Measurements from ENCODE around the gene ADGRV1.

Gene ADGRV1

DNA sequence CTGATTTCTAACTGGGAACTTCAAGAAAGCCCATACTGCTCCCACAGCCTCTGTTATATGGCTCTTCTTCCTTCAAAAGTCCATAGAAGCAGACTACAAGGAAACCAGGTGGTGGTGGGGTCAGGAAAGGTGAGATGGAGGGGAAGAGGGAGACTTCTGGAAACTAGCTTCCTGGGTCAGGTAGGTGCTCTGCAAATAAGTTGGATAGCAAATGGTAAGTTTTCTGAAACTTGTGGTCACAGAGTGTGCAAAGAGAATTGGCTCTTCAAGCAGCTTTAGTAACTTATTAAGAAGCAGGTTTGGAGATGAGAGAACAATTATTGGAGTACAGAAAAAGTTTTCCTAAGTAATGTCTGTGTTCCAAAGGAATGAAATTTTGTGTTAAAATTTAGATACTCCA is 316.9 kb downstream of the ADGRV1 start:
- DNase-seq (ENCODE audit: low spot score) = no peak

DNA sequence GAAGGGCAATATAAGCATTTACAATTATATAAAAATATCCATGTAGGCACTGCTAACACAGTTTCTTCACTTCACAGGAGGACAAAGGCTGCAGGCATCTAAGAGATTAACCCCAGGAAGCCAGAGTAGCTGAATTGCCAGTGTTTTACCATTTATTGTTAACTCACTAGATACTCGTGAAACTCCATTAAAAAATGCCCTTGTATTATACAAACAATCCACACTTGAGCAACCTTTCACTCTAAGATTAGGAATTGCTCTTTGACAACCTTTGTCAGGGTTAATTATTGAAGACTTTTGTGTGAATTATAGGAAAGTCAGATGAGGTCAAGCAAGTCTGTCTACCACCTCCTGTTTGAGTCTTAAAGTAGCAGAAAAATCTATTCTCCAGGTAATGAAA is 317.8 kb downstream of the ADGRV1 start:
- DNase-seq (ENCODE audit: low spot score) = no peak

DNA sequence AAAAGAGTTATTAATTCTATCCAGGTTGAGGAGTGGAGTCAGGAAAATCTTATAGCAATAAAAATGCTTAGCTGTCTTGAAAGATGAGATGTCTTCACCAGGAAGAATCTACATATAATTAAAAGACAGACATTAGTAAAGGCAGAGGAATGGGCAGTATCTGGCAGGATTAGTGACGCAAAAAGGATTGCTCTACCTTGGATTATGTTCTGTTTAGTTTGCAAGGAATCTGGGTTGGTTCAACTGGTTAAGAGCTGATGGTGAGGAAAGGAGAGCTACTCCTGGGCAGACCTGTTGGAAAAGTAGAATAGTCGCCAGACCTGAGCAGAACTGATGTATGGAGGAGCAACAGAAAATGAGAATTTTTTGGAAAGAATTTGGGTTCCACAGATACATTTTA is 318.5 kb downstream of the ADGRV1 start:
- DNase-seq (ENCODE audit: low spot score) = no peak

DNA sequence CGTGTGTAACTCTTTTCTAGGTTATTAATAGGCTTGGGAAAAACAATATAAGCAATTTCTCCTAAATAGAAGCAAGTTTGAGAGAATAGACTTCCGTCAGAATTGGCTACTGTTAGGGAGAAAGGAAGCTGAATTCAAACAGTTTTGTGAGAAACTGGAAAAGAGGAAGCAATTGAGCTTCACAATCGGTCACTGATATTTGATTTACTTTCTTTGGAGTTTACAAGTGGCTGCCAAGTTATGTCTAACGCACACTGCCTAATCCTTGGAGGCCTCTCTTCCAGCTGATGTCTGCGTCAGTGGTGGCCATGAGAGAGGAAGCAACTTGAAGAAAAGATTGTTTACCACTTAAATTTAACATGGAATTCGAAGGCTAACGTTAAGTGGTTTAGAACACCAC is 319.5 kb downstream of the ADGRV1 start:
- DNase-seq (ENCODE audit: low spot score) = no peak

DNA sequence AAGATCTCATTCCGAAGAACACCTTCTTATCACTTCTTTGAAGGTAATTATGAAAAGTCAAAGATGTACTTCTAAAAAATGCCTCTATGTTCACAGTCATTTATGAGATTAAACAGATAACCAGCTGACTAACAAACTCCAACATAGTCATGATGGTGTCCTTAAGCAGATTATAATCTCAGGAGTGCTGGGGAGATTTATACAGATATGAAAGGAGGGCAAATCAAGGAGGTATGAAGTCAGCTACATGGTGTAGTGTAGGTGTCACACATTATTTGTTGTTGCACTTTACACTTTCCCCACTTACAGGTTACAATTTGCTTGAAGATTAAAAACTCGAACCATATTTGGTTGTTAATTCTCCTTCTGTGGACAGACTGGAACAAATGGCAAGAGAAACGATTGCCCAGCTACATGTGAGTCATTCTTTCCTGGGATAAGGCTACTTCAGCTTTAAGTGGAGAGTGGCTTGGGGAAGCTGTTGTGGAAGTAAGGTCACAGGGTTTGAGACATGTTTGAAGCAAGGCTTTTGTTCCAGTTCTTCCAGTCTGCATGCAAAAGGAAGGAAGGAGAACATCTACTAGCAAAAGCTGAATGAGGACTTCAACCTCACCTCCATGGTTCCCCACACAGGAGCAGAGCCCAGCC is 320.1 kb downstream of the ADGRV1 start:
- DNase-seq (ENCODE audit: low spot score) = no peak

DNA sequence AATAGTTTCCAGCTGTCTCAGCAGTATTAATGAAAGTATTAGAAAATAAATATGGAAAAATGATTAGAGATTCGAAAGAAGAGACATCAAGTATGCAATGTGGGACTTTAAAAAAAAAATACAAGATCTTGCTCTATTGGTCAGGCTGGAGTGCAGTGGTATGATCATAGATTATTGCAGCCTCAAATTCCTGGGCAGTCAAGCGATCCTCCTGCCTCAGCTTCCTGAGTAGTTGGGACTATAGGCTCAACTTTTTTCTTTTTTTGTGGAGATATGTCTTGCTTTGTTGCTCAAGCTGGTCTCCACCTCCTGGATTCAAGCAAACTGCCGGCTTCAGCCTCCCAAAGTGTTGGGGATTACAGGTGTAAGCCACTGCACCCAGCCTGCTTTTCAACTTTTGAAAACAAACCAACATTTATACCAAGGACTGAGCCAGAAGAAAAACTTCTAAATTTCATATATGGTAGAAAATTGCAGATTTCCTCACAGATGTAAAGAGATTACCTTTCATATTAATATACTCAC is 323.1 kb downstream of the ADGRV1 start:
- no peak for DNase-seq (ENCODE audit: low spot score)

DNA sequence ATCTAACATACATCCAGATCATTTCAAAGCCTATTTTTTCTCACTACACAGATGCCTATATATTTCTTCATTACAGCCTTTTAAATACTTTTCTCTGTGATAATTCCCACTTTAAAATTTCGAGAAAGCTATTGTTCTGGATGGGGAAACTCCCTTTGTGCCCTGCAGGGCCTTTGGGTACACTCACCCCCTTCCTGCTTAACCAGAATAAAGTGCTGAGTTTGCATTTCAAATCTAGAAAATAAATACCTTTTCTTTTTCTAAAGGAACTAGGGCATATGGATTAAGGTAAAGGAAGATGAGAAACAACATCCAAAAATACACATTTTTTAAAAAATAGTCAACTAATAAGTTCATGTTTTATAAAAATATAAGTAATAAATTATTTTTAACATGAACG is 323.9 kb downstream of the ADGRV1 start:
- no peak for DNase-seq (ENCODE audit: low spot score)

DNA sequence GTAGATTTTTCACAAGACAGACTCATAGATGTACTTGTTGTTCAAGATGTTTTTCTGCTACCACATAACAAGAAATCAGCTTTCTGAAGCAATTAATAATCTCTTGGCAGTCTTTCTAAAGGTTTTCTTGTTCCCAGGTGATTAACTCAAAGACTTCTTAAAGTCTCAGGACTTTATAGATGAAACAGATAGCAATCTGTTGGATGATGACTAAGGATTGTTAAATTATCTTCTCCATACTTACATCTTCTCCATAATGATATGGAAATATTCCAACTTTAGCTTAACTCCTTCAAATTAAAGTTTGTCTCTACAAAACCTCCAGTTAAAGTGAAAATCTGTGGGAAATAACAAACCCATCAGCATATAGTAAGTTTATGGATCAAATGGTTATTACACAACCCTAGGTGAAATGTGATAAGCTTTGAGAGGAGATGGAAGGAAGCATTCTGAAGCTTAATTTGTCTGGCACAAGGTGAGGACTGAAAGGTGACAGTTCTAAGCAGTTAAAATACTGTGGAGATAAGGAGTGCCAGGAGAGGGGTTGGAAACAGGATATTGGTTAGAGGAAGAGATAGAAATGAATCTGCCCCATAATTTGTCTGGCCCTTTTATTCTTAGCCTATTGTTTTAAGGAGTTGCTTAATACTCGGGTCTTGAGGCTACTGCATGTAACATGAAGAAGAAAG is 326.7 kb downstream of the ADGRV1 start:
- no peak for DNase-seq (ENCODE audit: low spot score)

DNA sequence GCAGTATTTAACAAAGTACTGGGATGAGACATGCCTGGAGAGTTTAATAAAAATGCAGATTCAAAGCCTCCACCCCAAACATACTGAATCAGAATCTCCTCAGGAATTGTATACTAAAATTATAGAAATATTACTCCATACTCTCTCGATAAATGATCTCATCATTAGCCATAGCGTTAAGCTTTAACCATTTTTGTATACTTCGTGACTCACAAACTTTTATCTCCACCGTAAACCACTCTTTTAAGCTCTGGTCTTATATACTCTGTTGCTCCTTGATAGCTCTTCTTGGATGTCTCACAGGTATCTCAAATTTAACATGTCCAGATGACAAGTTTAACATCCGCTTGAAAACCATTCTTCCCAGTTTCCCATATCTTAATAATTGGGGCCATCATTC is 327.8 kb downstream of the ADGRV1 start:
- DNase-seq (ENCODE audit: low spot score) = no peak

DNA sequence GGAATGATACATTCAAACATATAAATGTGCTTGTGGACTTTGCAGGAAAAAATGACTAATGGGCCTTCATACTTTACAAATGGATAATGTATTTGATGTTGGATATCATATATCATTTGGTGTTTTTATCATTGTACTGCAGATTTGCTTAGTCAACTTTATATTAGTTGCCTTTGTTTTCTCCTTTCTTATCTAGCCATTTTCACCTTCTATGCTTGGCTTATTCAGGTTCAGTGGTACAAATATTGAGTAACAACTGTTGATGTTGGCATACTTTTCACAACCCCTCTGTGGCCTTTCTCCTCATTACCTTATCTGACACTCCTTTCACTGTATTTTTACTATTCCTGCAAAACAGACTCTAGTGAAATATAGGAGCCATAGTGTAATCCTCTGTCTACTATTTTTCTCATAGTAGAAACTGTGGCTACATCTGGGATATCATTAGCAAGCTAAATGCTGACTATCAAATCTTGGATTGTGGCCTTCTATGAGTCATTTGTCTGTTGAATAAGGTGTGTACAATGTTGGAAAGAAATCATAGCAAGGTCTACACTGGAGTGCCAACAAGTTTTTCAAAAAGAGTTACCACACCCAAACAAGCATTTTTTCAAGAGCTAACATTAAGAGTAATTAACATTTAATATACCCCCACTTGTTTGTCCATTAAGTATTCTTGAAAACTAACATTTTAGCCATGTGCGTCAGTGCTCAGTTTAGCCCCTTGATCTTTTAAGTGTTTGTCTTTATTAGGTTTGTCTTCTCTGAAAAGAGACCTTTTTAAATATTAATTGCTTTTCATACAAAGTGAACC is 330.1 kb downstream of the ADGRV1 start:
- no peak for DNase-seq (ENCODE audit: low spot score)

DNA sequence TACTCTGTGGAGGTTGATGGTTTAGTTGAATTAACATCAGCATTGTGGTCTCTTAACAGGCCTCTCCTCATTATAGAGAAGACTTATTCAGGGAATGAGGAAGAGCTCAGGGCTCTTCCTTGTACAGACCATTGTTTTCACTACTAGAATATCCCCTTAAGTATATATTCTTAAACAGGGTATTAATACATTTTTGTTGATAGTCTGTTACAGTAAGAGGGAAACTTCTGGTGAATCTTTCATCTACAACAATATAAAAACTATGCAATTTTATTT is 330.7 kb downstream of the ADGRV1 start:
- no peak for DNase-seq (ENCODE audit: low spot score)

DNA sequence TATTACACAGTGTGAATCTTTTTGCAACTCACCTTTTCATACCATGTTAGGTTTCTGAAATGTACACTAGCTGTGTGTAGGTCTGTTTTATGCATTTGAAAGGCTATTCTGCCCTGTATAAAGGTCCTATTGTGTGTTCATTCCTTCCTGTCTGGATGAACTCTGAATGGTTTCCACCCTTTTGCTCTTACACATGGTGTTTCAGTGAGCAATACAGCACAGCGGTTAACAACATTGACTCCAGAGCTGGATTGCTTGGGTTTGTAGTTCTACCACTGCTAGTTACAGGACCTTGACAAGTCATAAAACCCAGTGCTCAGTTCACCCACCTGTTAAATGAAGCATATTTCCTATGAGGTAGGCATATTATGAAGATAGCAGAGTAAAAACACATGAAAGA is 331.6 kb downstream of the ADGRV1 start:
- no peak for DNase-seq (ENCODE audit: low spot score)

DNA sequence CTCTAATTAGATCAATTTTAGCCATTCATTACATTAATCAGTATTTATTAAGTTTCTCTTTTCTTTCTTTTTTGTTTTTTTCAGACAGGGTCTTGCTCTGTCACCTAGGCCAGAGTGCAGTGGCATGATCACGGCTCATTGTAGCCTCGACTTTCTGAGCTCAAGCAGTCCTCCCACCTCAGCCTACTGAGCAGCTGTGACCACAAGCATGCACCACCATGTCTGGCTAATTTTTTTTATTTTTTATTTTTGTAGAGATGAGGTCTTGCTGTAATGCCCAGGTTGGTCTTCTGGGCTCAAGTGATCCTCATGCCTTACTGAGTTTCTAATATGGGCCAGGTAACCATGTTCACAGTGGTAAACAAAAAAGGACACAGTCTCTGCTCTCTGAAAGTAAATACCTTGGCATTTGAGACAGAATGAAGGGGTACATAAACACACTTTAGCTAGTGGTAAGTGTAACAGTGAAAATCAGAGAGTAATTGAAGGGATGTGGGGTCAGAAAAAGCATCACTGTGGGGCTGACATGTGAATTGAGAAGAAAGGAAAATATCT is 336.3 kb downstream of the ADGRV1 start:
- no peak for DNase-seq (ENCODE audit: low spot score)

DNA sequence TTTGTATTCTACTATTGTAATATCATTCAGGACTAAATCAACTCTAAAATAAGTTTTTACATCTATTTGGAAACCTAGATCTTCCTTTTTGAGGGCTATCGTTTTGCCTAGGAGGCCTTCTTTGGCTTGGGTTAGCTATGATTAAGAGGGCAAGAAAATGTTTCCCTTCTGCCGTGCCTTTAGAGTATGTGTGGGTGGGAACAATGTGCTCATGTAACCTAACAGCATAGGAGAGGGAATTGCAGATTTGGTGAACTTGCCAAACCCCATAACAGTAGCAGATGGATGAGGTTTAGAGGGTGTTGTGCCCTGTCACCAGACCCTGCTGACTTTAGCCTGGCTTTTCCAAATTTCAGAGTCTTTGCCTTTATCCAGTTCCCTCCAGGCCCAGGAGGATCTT is 339.0 kb downstream of the ADGRV1 start:
- DNase-seq (ENCODE audit: low spot score) = no peak

DNA sequence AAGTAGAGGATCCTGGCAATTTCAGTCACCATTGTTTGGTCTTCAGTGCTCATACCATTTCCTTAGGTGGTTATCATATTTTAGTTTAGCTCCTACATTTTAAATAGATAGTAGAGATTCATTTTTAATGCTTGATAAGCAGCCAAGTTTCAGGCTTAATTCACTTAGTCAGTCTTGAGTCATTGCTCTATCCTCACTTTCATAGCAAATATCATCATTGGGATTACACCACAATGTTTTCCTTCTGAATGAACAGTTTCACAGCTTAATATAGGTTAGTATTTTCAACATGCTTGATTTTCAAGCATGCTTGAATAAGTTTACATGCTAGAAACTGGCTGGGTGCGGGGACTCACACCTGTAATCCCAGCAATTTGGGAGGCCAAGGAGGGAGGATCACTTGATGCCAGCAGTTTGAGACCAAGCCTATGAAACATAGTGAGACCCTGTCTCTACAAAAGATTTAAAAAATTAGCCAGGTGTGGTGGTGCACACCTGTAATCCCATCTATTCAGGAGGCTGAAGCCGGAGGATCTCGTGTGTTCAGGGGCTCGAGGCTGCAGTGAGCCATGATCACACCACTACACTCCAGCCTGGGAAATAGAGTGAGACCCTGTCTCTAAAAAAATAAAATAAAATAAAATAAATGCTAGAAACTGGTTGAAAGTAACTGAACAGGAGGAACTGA is 339.9 kb downstream of the ADGRV1 start:
- DNase-seq (ENCODE audit: low spot score) = no peak

DNA sequence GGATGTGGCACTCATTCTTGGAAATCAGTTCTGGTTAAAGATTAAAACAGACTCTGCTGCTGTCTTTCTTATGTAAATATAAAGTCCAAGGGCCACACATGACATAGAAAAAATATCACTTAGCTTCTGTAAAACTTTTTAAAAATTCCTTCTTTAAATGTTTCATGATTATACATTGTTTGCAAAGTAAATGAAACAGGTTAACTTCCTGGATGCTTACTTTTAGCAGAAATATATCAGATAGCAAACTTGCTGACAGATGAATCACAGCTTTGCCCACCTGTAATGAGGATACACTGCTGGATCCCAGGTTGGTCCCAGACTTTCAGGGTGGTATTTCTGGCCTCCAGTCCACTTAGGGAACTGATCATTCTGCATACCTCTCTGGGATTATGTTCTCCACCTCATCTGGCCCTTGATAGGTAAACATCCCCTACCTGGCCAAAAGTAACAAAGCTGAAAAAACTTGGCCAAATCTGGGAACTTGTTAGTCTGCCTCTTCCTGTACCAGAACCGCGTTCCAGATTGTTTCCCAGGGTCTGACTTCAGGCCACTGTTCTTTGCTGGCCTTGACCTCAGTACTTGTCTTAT is 340.5 kb downstream of the ADGRV1 start:
- no peak for DNase-seq (ENCODE audit: low spot score)

DNA sequence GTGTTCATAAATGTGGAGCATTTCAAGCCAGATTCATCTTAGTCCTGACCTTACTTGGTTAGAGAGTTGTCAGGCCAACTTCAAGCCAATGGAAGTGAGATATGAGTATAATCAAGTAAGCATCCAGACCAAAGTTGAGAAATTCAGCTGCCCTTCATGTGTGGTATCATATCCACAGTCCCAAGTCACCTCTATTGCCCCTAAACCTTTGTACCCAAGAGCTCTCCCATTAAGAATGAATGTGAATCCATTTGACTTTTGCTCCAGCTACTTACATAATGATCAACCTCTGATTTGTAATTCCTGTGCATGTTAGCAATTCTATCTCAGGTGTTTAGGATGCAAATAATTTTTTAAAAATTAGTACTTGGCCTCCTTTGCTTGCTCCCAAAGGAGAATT is 342.7 kb downstream of the ADGRV1 start:
- no peak for DNase-seq (ENCODE audit: low spot score)

DNA sequence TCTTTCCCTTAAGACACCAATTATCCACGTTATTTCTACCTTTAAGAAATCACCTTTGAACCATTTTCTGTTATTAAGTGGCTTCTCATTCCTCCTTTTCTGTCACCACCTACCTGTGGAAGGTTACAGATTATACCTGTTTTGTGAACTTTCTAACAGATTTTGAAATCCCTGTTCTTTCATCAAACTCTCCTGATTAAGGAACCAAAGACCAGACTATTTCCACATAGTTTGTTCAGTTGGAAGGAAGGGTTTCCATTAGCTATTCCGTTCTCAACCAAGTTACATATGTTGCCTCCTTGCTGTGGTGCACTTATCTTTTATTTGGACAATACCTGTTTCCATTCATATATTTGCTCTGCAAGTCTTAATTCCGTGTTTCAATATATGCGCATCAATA is 343.6 kb downstream of the ADGRV1 start:
- no peak for DNase-seq (ENCODE audit: low spot score)

DNA sequence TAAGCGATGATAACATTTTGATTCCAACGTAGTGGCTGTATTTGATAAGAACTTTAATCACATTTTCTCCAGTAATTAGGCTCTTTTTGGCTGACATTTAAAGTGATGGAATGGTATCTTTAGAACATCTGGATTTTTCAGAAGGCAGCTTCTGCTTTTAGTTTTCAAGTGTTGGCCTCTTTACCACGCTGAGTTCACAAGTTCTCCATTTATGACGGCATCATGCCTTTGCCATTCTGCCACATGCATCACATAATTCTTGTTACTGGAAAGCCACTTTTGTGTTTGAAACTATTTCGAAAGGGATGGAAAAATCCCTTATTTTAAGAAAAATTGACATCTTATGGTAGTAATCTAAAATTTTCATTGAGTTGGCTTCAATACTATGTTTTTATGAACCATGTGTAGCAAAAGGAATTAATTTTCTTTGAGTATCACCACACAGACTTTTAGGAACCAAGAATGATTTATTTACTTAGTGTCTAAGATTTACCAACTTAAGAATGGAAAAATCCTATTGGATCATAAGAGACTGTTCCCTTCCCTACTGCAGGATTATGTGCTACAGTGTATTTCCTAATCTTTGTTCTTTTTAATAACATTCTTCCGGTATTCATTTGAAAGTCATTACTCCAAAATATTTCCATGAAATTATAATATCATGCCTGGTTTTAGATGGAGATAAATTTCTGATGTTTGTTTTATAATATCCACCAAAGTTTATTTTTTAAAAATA is 344.2 kb downstream of the ADGRV1 start:
- no peak for DNase-seq (ENCODE audit: low spot score)

DNA sequence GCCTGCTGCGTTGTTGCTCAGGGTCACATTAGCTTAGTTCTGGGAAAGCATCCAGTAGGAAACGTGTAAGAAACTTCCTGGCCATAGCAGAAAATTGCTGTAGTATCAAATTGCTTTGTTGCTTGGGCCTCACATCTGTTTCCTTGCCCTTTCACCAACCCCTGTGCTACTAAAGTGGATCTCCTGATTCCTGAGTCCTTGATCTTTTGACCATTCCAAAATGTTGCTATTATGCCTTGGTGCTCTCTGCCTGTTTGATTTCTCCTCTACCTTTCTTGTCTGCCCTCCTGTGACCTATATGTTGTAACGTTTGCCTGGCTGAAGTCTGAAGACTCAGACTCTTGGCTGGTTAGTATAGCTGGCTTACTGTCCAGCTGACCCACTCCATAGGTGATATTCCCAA is 350.5 kb downstream of the ADGRV1 start:
- DNase-seq (ENCODE audit: low spot score) = no peak

DNA sequence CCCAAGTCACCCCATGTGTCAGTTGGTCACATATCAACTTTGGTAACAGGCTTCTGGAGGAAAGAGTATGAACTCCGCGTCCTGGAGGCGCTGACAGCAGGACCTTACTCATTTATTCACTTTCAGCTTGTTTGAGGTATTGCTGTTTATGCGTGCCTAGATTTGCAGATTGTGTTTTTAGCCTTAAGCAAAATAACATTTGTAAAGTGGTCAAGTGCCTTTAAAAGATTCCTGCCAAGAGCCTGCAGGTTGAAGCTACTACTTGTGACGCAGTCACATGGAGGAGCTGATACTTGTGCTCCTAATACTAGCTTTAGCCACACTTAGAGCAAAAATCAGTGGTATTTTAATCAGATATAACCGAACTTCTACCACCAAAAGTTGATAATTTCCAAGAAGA is 351.3 kb downstream of the ADGRV1 start:
- no peak for DNase-seq (ENCODE audit: low spot score)

Data from CD4-positive, alpha-beta T cell treated with Interleukin-15 for 4 hours (primary cell).